ENCODE measurements around the gene MED17.

GRCh38 chr11:93842034-93842433 lies 58.0 kb downstream of the MED17 start:
- no peak for TF ChIP-seq ZNF274 (IDR thresholded peaks at IDR 0.05; ENCODE audit: low read depth, low read length)
- TF ChIP-seq SUZ12 (IDR thresholded peaks at IDR 0.05; ENCODE audit: extremely low read depth, insufficient read depth, insufficient read length): no peak
